OCI-M1 (cell line): ENCODE measurements around the gene PPP1R13B.
A peak's percentile ranks its signal among the peaks of the same experiment; 100 is the strongest.

Experiments used
- DNase-seq: peaks from one replicate; lab custom pipeline; 2025; lab: John Stamatoyannopoulos, UW

PPP1R13B gene

DNA sequence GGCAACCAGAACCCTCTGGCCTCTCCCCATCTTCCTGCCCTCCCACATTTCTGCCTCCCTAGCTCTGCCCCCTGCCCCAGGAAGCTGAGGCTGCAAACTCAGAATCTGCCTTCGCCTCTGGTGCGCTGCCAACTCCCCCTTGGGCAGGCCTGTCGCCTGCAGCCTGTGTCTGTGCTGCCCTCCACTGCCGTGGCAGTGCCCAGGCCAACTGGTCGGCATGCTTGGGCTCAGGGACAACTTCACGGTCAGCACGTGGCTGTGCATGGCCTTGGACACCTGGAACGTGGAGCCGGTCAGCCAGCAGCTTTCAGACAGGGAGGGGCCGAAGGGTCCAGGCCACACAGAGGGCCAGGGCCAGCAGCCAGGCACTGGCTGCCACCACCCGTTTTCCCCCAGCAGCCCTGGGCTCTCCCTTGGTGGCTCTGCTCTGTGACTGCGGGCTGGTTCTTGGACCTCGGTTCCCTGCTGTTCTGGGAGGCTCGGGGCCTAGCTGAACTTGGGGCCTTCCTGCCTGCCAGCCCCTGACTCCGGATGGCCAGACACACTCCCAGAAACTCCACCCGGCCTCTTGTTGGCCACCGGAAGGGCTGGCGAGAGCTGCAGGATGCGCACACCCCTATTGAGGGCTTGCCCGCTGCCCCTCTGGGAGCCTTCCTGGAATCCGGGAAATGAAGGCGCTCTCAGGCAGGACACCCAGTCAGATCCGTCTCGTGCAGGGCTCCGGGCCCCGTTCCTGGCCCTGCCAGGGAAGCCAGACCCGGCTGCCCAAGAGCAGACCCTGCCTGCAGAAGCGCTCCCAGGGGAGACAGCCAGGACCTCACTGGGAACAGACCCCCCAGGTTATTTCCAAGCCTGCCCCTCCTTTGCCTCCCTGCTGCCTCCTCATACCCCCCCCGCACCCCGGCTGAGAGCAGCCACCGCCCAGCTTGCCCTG is 34.2 kb upstream of the PPP1R13B start:
- no peak for DNase-seq

DNA sequence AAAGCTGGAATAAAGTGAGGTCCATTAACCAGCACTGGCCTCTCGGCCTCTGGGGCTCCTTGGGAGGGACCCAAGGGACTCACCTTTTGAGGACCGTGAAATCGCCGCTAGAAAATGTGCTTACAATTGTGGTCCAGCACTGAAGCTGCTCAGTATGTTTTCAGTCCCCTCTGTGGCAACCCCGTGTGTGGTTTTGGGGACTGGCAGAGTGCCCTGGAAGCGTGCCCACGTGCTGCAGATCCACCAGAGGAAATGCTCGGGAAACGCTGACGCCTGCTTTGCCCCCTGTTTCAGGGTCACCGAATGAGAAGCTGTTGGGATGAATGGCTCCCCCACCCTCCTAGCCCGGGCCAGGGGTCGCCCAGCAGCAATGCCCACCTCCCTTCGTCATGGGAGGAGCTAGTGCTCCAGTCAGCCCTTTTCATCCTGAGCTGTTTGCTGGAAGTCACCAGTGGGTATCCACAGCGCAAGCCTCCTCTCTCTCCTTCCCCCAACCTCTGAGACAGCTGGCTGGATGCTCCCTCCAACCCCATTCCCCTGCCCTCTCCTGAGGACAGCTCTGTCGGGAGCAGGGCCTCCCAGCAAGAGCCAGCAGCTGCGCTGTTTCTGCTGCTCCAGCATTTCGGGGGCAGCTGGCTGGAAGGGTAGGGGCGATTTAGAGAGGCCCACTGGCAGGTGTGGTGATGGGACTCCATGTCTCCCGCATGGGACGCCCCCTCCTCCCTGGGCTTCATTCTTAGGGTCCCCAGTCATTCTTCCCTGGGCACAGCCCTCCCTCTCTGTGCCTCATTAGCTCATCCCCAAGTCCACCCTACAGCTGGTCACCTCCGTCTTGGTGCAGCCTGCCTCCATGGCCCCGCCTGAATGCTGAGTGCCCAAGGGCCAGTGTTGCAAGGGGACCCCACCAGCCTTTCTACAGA is 33.2 kb upstream of the PPP1R13B start:
- DNase-seq, result no peak

- DNase-seq, result no peak
Measured at GRCh38 chr14:103879570-103880347, 32.4 kb upstream of the PPP1R13B start.

DNA sequence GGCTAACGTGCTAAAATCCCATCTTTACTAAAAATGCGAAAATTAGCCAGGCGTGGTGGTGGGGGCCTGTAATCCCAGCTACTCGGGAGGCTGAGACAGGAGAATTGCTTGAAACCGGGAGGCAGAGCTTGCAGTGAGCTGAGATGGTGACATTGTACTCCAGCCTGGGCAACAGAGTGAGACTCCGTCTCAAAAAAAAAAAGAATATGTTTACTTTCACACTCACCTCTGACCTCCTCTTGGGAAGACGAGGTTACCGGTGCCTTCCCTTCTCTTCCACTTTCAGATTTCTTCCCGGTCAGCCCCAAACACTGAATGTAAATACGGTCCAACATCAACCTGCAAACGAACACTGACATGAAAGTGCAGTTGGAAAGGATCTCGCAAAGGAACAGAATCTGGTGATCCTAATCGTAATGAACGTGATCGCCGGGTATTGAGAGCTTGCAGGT is 31.8 kb upstream of the PPP1R13B start:
- DNase-seq, result no peak

GRCh38 chr14:103878180-103878579 is 30.8 kb upstream of the PPP1R13B start:
- DNase-seq, result no peak

DNA sequence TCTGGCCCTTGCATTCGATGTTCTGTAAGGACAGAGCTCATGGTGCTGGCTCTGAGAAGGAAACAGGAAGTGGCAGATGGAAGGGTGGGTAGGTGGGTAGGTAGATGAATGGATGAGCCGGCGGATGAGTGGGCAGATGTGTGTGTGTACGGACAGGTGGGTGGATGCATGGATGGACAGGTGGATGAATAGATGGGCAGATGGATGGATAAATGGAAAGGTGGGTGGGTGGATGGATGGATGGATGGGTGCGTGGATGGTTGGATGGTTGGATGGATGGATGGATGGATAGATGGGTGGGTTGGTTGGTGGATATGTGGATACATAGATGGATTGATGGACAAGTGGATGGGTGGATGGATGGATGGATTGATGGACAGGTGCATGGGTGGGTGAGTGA is 27.6 kb upstream of the PPP1R13B start:
- DNase-seq, result no peak

- DNase-seq, result no peak
Measured at GRCh38 chr14:103872481-103873113, 25.2 kb upstream of the PPP1R13B start.

- no peak for DNase-seq
Measured at GRCh38 chr14:103871596-103872480, 24.5 kb upstream of the PPP1R13B start.

DNA sequence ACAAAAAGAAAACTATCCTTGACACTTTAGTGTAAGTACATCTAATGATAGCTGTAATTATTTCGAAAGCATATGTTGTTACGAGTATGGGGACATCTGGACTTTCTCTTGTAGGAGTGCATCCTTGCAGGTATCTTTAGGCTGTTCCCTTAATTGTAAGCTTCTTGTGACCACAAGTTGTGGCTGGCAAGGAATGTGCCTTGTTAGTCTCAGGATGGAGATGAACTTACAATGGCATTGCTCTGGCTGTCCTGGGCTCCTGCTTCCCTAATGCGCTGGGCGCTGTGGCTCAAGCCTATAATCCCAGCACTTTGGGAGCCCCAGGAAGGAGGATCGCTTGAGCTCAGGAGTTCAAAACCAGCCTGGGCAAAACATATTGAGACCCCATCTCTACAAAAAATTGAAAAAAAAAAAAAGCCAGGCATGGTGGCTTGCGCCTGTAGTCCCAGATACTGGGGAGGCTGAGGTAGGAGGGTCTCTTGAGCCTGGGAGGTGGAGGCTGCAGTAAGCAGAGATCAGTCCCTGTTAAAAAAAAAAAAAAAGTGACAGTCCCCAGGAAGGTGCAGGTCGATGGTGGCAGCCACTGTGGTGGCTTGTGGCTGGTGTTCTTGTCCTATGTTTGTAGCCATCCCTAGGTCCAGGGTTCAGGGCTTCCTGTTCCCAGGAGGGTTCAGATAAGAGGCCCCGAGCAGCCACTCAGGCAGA is 23.7 kb upstream of the PPP1R13B start:
- no peak for DNase-seq

DNA sequence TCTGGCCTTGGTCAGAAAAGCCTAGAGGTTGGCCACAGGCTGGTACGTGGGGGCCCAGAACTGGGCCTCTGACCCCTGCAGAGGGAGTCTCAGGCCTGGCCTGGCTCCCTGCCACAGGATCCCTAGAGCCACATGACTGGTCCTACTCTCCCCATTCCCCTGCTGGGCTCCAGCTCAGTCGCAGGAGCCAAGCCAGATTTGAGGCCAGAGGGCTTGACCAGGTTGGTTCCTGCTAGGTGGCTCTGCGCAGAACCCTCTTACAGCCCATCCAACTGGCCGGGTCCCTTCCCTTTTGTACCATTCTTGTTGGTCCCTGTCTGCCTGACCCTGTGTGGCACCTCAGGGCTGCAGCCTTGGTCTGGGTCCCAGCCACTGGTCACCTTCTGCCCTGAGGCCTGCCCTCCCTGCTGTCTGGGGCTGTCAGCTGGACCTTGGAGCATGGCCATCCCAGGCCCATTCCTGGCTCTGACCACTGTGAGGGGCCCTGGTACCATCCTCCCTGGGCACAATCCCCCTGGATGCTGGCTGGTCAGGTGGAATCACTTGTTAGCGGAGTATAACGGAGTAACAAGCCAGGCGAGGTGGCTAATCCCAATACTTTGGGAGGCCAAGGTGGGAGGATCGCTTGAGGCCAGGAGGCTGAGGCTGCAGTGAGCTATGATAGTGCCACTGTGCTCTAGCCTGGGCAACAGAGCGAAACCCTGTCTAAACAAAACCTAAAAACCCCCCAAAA is 22.9 kb upstream of the PPP1R13B start:
- DNase-seq, result no peak

- no peak for DNase-seq
Measured at GRCh38 chr14:103869406-103870143, 22.2 kb upstream of the PPP1R13B start.

DNA sequence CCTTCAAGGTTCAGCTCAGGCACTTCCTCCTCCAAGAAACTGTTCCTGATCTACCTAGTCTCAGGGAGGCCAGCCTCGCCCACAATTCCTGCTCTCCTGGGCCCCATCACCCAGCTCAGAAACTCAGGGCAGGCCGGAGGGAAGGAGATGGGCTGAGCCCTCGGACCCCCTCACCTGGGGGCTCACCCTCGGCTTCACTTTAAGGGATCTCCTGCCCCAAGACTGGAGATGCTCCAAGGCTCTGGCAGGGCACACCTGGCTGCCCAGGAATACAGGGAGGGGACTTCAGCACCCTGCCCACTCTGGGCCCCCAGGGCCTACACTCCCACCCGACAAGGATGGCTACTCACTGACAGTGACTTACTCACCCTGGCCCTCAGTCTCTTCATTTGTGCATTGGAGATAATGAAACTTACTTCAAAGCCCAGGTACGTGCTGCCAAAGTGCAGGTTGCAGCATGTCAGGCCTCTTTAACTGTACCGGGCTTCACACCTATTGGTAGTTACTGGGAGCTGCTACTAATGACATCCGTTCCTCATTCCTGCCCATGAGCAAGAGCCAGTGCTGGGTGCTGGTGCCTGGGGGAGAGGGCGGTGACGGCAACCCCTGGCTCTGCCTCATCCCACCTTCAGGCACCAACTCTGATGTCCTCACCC is 21.0 kb upstream of the PPP1R13B start:
- DNase-seq, result no peak

DNA sequence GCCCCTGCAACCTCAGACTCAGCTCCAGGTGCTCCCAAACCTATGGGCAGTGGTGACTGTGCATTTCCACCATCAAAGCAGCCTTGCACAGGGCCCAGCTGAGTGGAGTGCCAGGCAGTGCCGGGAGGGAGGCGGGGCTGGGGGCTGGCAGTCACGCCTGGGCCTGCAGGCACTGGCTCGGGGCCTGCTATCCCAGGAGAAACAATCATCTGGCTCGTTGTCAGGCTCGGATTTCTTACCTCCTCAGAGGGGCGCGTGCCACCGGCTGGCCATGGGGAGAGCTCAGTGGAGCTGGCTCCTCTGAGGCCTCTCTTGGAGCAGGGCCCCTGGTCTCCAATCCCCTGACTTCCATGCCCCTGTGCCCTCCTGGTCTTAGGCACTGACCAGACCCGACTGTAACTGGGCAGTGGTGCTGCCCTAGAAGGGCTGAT is 20.2 kb upstream of the PPP1R13B start:
- DNase-seq, result no peak

- no peak for DNase-seq
Measured at GRCh38 chr14:103867020-103867419, 19.6 kb upstream of the PPP1R13B start.

GRCh38 chr14:103863245-103863644 is 15.9 kb upstream of the PPP1R13B start:
- no peak for DNase-seq

GRCh38 chr14:103862393-103862782 is 15.0 kb upstream of the PPP1R13B start:
- DNase-seq, result peak; percentile 28
